Activated CD4-positive, alpha-beta memory T cell treated with anti-CD3 and anti-CD28 coated beads for 36 hours (primary cell): ENCODE measurements around the gene PPIAL4G. TPM values are rescaled to one million over a fixed set of nuclear protein-coding genes. Genes with fewer than 3 reads are reported as not detected.
A peak's percentile ranks its signal among the peaks of the same experiment; 100 is the strongest.
"Not testable (repeated sequence)": the region's sequence is repeated elsewhere in the genome, so short reads cannot be mapped to it uniquely, and the experiment has no call there.

Experiments
- CTCF ChIA-PET: fragments of 350-600 bp; sonication (Branson Sonifier 250); formaldehyde crosslinking; loops from one replicate; lab custom pipeline; 2021; ENCODE audit warnings: antibody characterized with exemption, inconsistent platforms; lab: Charles Lee
- POLR2A ChIA-PET: fragments of 350-600 bp; sonication (Branson Sonifier 250); formaldehyde crosslinking; loops from one replicate; lab custom pipeline; 2021; ENCODE audit warnings: antibody characterized with exemption; lab: Charles Lee
- DNase-seq: peaks from one replicate; pipeline ENCODE4 v3.0.0-alpha.2; 2020
- H3K27ac Mint-ChIP-seq: one replicate; pipeline ENCODE4 v1.8.0; 2021; ENCODE audit warnings: mixed read lengths
- H3K27me3 Mint-ChIP-seq: one replicate; pipeline ENCODE4 v1.8.0; 2021; ENCODE audit warnings: mixed read lengths
- H3K36me3 Mint-ChIP-seq: one replicate; pipeline ENCODE4 v1.8.0; 2021; ENCODE audit warnings: mixed read lengths
- H3K4me1 Mint-ChIP-seq: one replicate; pipeline ENCODE4 v1.8.0; 2021; ENCODE audit warnings: low read depth, mixed read lengths
- H3K4me3 Mint-ChIP-seq: one replicate; pipeline ENCODE4 v1.8.0; 2021; ENCODE audit warnings: mild to moderate bottlenecking, mixed read lengths
- H3K9me3 Mint-ChIP-seq: one replicate; pipeline ENCODE4 v1.8.0; 2021; ENCODE audit warnings: mixed read lengths
- intact Hi-C: fragments of 100-400 bp; cut with micrococcal nuclease; formaldehyde crosslinking; loops from one replicate; pipeline ENCODE4 v1.15.1; 2023
- total RNA-seq, 2 experiments: library from RNA; stranded (reverse); gene quantifications; one replicate each; pipeline ENCODE4 v1.2.3, GENCODE V29; 2021

The PPIAL4G gene
- under 1 TPM; 0.12 to 0.14 TPM for total RNA-seq

DNA sequence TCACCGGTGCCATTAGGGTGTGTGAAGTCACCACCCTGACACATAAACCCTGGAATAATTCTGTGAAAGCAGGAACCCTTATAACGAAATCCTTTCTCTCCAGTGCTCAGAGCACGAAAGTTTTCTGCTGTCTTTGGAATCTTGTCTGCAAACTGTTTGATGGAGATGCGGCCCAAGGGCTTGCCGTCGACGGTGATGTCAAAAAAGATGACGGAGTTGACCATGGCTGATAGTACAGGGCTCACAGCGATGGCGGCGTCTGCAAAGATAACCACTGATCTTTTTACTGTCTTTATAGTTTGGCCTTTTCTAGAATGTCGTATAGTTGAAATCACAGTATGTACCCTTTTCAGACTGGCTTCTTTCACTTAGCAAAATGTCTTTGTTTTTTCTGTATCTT is at the start of gene PPIAL4G:
Gene PPIAL4G, minus strand, starts transcription at position 274 of the 400 bp plus-strand sequence. Its CDS starts 50 bp downstream, at position 224.
- POLR2A ChIA-PET, CTCF ChIA-PET, H3K4me3 Mint-ChIP-seq, H3K27ac Mint-ChIP-seq, H3K4me1 Mint-ChIP-seq, H3K27me3 Mint-ChIP-seq, DNase-seq, intact Hi-C loops, H3K9me3 Mint-ChIP-seq, H3K36me3 Mint-ChIP-seq: not testable (repeated sequence)

DNA sequence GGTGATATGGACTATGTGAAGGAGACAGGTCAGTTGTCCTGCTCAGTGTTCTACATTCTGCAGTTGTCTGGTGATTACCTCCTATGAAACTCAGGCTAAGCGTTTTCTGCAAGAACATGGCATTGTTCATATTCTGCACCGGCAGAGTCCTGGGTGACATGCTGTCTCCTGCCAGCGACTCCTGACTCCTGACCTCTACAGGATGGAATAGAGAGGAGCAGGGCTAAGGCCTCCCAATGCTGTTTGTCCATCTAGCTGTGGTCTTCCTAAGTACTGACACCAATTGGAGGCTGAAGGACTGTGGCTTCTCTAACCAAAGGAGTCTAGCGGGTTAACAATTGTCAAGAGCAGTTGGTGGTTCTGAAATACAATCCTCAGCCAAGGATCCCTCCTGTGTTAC is 49.1 kb upstream of the PPIAL4G start:
- H3K27me3 Mint-ChIP-seq, H3K4me3 Mint-ChIP-seq, DNase-seq, POLR2A ChIA-PET, H3K9me3 Mint-ChIP-seq, intact Hi-C loops, H3K36me3 Mint-ChIP-seq, H3K4me1 Mint-ChIP-seq, H3K27ac Mint-ChIP-seq, CTCF ChIA-PET: not testable (repeated sequence)

DNA sequence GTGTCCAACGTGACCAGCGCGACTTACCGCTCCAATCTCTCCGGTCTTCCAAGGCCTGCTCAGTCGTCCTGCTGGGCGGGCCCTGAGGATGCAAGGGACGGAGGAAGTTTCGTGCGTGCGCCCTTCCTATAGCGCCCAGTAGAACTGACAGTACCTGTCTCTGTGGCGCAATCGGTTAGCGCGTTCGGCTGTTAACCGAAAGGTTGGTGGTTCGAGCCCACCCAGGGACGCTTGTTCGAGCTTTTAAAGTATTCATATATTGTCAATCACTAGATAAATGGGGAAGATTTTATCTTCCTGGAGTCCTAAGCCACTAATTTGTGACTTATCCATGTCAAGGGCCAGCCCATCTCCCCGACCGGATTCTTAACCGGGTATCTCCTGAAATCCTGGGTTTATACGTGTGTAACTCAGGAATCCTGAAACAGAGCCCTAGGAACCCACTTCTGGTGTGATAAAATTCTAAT is 46.0 kb upstream of the PPIAL4G start:
- H3K36me3 Mint-ChIP-seq, H3K27me3 Mint-ChIP-seq, H3K4me1 Mint-ChIP-seq, CTCF ChIA-PET, POLR2A ChIA-PET, H3K9me3 Mint-ChIP-seq: not testable (repeated sequence)
- intact Hi-C loops: loop anchor here (10.0 kb wide), 1 partner anchor 154 kb away; no protein-coding TSS in a partner anchor
- Mint-ChIP-seq H3K4me3 (peak overlapping the region; percentile 66), H3K27ac (peak overlapping the region; percentile 78)
- DNase-seq: peak; percentile 78

DNA sequence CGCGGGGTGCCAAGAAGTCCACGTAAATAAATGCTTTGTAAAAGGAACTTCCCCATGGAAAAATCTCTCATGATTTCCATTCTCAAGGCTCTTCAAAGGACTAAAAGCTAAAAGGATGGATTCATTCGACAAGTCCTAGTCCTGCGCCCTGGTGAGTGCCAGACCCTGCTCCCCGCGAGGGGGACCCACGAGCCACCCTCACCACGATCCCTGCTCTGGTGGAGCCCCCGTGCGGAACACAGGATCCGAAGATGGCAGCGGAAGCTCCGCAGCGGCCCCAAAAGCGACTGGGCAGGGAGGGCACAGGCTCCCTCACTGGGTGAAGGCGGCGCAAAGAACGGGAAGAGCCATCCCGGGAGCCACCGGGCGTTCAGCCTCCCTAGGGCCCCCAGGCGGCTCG is 45.5 kb upstream of the PPIAL4G start:
- CTCF ChIA-PET, H3K4me1 Mint-ChIP-seq, H3K27me3 Mint-ChIP-seq, H3K4me3 Mint-ChIP-seq, H3K9me3 Mint-ChIP-seq, H3K36me3 Mint-ChIP-seq, DNase-seq, H3K27ac Mint-ChIP-seq, POLR2A ChIA-PET: not testable (repeated sequence)
- intact Hi-C loops: loop anchor here (10.0 kb wide), 1 partner anchor 154 kb away; no protein-coding TSS in a partner anchor

DNA sequence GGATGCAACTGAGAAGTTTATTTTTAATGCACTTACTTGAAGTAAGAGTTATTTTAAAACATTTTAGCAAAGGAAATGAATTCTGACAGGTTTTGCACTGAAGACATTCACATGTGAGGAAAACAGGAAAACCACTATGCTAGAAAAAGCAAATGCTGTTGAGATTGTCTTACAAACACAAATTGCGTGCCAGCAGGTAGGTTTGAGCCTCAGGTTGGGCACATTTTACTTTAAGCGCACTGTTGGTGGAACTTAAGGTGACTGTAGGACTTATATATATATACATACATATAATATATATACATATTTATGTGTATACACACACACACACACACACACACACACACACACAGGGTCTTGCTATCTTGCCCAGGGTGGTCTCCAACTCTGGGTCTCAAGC is 43.5 kb upstream of the PPIAL4G start:
- H3K27ac Mint-ChIP-seq, H3K27me3 Mint-ChIP-seq, H3K36me3 Mint-ChIP-seq, CTCF ChIA-PET, POLR2A ChIA-PET, H3K4me3 Mint-ChIP-seq, H3K9me3 Mint-ChIP-seq, H3K4me1 Mint-ChIP-seq: not testable (repeated sequence)
- intact Hi-C loops: loop anchor here (10.0 kb wide), 1 partner anchor 152 kb away; no protein-coding TSS in a partner anchor
- DNase-seq: peak; percentile 12

DNA sequence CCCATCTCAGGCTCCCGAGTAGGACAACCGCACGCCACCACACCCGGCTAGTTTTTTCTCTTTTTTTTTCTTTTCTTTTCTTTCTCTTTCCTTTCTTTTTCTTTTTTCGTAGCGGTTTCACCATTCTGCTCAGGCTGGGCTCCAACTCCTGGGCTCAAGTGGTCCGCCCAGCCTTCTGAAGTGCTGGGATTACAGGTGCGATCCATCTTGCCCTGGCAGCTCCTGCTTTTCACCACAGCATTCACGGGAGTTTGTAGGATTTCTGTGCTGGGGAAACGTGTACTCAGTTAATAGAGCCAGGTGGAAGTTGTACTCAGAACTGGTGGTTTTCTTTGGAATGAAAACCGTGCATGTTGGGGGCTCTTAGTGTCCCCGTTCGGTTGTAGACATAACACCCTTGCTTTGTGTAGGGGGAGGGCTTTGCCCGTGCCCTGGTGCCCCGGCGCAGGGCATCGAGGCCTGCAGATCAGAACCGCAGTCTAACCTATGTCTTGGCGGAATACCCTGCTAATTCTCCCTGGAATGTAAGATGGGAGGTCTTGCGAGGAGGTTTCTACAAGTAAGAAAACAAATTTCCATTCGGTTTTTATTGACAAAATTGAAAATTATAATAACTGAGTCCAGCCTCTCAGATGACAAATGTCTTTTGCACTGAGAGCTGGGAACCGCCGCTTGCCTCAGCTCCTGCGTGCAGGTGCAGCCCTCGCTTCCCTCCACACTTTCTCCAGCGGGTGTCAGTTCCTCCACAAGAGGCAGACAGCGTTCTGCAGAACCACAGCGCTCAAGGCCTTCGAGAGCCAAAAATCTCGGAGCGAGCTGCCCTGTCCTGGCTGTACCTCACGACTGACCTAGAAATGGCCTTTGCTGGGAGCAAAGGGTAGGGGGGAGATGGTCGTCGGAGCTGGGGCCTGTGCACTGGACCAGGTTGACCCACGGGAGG is 40.4 kb upstream of the PPIAL4G start:
- H3K27me3 Mint-ChIP-seq, H3K4me1 Mint-ChIP-seq, H3K36me3 Mint-ChIP-seq, H3K9me3 Mint-ChIP-seq: not testable (repeated sequence)
- ChIA-PET CTCF (interaction anchor here (0.9 kb wide), 1 partner anchor 189 kb away, joined by 4 read pairs; no protein-coding TSS in a partner anchor), POLR2A (interaction anchor here (0.6 to 1.7 kb wide), 13 partner anchors 121 to 1439 kb away, joined by 3 to 30 read pairs (median 5); no protein-coding TSS in a partner anchor)
- peak overlapping the region; percentile 85 for H3K4me3 Mint-ChIP-seq
- DNase-seq: peak; percentile 11
- peak overlapping the region; percentile 95 for H3K27ac Mint-ChIP-seq
- intact Hi-C loops: loop anchor here (10.0 kb wide), 1 partner anchor 149 kb away; no protein-coding TSS in a partner anchor

DNA sequence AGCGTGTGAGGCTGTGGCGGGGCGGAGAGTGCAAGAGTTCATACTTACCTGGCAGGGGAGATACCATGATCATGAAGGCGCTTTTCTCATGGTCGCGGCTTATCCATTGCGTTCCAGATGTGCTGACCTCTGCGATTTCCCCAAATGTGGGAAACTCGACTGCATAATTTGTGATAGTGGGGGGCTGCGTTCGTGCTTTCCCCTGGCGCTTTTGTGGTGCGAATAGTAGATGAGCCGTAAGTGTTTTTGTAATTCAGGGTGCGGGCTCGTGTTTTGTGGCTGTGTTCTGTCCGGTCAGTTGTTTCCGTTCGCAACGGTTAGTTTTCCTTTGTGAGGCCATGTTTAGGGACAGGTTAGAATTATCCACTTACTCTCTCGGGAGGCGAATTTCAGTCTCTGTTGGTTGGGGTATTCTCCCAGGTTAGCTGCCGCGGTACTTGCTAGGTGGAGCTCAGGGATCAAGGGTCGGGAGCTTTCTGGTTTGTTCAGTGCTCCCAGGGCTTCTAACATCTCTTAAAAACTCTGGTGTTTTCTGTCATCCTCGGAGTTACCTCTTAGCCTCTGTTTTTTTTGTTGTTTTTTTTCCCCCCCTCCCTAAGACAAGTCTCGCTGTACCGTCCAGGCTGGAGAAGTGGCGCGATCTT is 39.6 kb upstream of the PPIAL4G start:
- H3K36me3 Mint-ChIP-seq, H3K27me3 Mint-ChIP-seq, H3K4me1 Mint-ChIP-seq, H3K9me3 Mint-ChIP-seq: not testable (repeated sequence)
- intact Hi-C loops: loop anchor here (10.0 kb wide), 1 partner anchor 148 kb away; no protein-coding TSS in a partner anchor
- POLR2A ChIA-PET: interaction anchor here (0.6 to 1.7 kb wide), 14 partner anchors 120 to 1438 kb away, joined by 3 to 30 read pairs (median 4); no protein-coding TSS in a partner anchor
- CTCF ChIA-PET: interaction anchor here (0.9 kb wide), 1 partner anchor 188 kb away, joined by 4 read pairs; no protein-coding TSS in a partner anchor
- Mint-ChIP-seq H3K27ac (peak overlapping the region; percentile 95), H3K4me3 (peak overlapping the region; percentile 85)
- peak; percentile 95 for DNase-seq

DNA sequence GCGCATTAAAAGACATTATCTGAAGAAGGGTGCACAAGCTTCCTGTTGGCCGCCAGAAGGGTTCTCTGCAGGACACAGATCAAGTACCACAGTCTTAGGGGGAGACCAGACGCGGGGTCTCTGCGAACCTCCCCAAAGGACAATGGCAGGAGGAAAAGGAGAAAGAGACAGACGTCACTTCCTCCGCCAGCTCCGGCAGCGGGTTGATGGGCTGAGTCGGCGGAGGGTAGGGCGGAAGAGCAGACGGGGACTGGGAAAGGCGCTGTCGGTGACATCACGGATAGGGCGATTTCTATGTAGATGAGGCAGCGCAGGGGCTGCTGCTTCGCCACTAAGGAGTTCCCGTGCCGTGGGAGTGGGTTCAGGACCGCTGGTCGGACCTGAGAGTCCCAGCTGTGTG is 39.0 kb upstream of the PPIAL4G start:
- intact Hi-C loops: loop anchor here (10.0 kb wide), 1 partner anchor 147 kb away; no protein-coding TSS in a partner anchor
- H3K27ac Mint-ChIP-seq: peak overlapping the region; percentile 95
- H3K4me1 Mint-ChIP-seq: not testable (repeated sequence)

DNA sequence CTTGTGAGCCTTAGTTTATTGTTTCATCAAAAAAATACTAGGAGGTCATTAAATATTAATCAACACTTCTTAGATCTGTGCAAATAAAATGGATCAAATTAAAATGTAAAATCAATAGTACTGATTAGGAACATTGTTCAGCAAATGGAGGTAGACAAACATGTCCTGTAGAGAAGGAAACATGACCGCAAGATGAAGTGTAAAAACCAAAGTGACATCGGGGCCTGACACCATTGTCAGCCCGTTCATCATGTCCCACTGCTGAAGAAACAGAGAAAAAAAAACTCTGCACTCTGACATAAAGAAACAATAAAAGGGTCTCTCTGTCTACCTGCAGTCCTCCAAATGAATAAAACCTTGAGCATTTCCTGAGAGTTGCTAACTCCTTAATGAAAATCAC is 31.2 kb upstream of the PPIAL4G start:
- POLR2A ChIA-PET, DNase-seq, H3K9me3 Mint-ChIP-seq, H3K36me3 Mint-ChIP-seq, intact Hi-C loops, H3K4me3 Mint-ChIP-seq, CTCF ChIA-PET, H3K27me3 Mint-ChIP-seq: not testable (repeated sequence)
- peaks cover 16% of the 10 kb centered on the region for H3K4me1 Mint-ChIP-seq
- peak overlapping the region; percentile 35 for H3K27ac Mint-ChIP-seq

More for the DNA sequence above, 39.0 kb upstream of the PPIAL4G start:
- H3K27me3 Mint-ChIP-seq, H3K9me3 Mint-ChIP-seq, CTCF ChIA-PET, H3K36me3 Mint-ChIP-seq: not testable (repeated sequence)
- peak overlapping the region; percentile 85 for H3K4me3 Mint-ChIP-seq
- POLR2A ChIA-PET: interaction anchor here (1.0 to 1.7 kb wide), 4 partner anchors 119 to 259 kb away, joined by 3 to 30 read pairs (median 21); no protein-coding TSS in a partner anchor
- DNase-seq: peak; percentile 91

DNA sequence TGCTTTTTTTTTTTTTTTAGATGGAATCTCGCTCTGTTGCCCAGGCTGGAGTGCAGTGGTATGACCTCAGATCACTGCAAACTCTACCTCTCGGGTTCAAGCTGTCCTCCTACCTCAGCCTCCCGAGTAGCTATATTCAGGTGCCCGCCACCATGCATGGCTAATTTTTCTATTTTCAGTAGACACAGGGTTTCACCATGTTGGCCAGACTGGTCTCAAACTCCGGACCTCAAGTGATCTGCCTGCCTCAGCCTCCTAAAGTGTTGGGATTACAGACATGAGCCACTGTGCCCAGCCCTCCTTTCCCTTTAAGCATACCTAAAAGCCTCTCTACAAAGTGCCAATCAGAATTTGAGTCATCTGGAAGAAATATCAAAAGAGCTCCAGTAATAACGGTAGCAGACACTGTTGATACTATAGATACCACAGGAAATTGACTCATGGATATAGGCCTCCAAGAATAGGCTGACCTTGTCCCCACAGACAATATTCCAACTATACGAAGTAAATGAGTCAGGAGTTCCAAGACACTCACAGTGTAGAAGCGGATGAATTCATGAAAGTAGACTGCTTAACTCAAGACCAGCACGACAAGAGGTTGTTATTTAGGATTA is 29.6 kb upstream of the PPIAL4G start:
- CTCF ChIA-PET, H3K27me3 Mint-ChIP-seq, intact Hi-C loops, POLR2A ChIA-PET, H3K9me3 Mint-ChIP-seq, H3K36me3 Mint-ChIP-seq, H3K27ac Mint-ChIP-seq: not testable (repeated sequence)
- DNase-seq: peak; percentile 21
- H3K4me1 Mint-ChIP-seq: peaks cover 18% of the 10 kb centered on the region
- H3K4me3 Mint-ChIP-seq: peak overlapping the region; percentile 5

DNA sequence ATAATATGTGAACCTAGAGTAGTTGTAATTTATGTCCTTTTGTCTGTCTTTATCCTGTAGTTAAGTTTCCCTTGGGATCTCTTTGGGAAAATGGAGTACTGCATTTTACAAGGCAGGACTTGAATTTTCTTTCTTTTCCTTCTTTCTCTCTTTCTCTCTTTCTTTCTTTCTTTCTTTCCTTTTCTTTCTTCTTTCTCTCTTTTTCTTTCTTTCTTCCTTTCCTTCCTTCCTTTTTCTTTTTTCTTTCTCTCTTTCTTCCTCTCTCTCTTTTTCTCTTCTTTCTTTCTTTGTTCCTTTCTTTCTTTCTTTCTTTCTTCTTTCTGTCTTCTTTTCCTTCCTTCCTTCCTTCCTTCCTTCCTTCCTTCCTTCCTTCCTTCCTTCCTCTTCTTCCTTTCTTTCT is 10.8 kb upstream of the PPIAL4G start:
- POLR2A ChIA-PET, H3K4me1 Mint-ChIP-seq, CTCF ChIA-PET, H3K9me3 Mint-ChIP-seq, H3K27me3 Mint-ChIP-seq, DNase-seq, H3K4me3 Mint-ChIP-seq, H3K27ac Mint-ChIP-seq, H3K36me3 Mint-ChIP-seq, intact Hi-C loops: not testable (repeated sequence)
